PC-3 (cell line): ENCODE measurements around the gene SLC25A21. TPM values are rescaled to one million over a fixed set of nuclear protein-coding genes. Genes with fewer than 3 reads are reported as not detected.

Source experiments
- ATAC-seq: fragments of 200-7000 bp; cut with Tn5 transposase; 2 replicates; pipeline ENCODE4 v1.9.1; 2020; ENCODE audit warnings: mild to moderate bottlenecking, moderate library complexity
- BruUV-seq: library from RNA; stranded (reverse); fragments of 400-500 nt; replicated peaks from 2 replicates; lab custom pipeline; 2021; lab: Mats Ljungman, UMichigan
- CTCF ChIA-PET: fragments of 300-600 bp; sonication (Branson Sonifier 250); formaldehyde crosslinking; loops from one replicate; lab custom pipeline; 2022; ENCODE audit warnings: antibody characterized with exemption; lab: Charles Lee
- POLR2A ChIA-PET: fragments of 300-600 bp; sonication (Branson Sonifier 250); formaldehyde crosslinking; loops from one replicate; lab custom pipeline; 2022; ENCODE audit warnings: antibody characterized with exemption; ENCODE audit not compliant: unreplicated experiment; lab: Charles Lee
- DNase-seq: peaks from one replicate; pipeline ENCODE4 v3.0.0-alpha.2; 2015
- H2AFZ ChIP-seq: fragments of 300-600 bp; sonication (generic); 2 replicates; pipeline ENCODE4 v1.6.0; 2016; ENCODE audit warnings: antibody characterized with exemption, low read length
- H3F3A ChIP-seq: fragments of 300-600 bp; sonication (generic); one replicate; pipeline ENCODE4 v1.6.0; 2017; ENCODE audit warnings: antibody characterized with exemption, low read length, control low read depth, mild to moderate bottlenecking; ENCODE audit not compliant: unreplicated experiment
- H3K27ac ChIP-seq: fragments of 300-600 bp; sonication (generic); 2 replicates; pipeline ENCODE4 v1.5.1; 2016; ENCODE audit warnings: mild to moderate bottlenecking, low read length
- H3K27me3 ChIP-seq: fragments of 300-600 bp; sonication (generic); 2 replicates; pipeline ENCODE4 v1.6.1; 2016; ENCODE audit warnings: low read length, mixed read lengths
- H3K36me3 ChIP-seq: fragments of 300-600 bp; sonication (generic); 2 replicates; pipeline ENCODE4 v1.6.1; 2016; ENCODE audit warnings: low read depth, mixed run types, low read length, mixed read lengths
- H3K4me1 ChIP-seq: fragments of 300-600 bp; sonication (generic); 2 replicates; pipeline ENCODE4 v1.5.1; 2016; ENCODE audit warnings: low read length; ENCODE audit not compliant: insufficient read depth
- H3K4me2 ChIP-seq: fragments of 300-600 bp; sonication (generic); 2 replicates; pipeline ENCODE4 v1.6.0; 2016; ENCODE audit warnings: low read length
- H3K4me3 ChIP-seq: fragments of 300-600 bp; sonication (generic); 2 replicates; pipeline ENCODE4 v1.5.1; 2016; ENCODE audit warnings: mild to moderate bottlenecking, low read length, mixed read lengths
- H3K79me2 ChIP-seq: fragments of 300-600 bp; sonication (generic); 2 replicates; pipeline ENCODE4 v1.6.1; 2017; ENCODE audit warnings: low read length, mixed read lengths
- H3K9ac ChIP-seq: fragments of 300-600 bp; sonication (generic); 2 replicates; pipeline ENCODE4 v1.6.0; 2016; ENCODE audit warnings: mild to moderate bottlenecking, low read length
- H3K9me2 ChIP-seq: fragments of 300-600 bp; sonication (generic); replicated peaks from 2 replicates; pipeline ENCODE4 v1.6.1; 2016; ENCODE audit warnings: mixed run types, low read length, mixed read lengths
- H3K9me3 ChIP-seq: fragments of 300-600 bp; sonication (generic); 2 replicates; pipeline ENCODE4 v1.6.1; 2016; ENCODE audit warnings: low read length, mixed read lengths
- H4K20me1 ChIP-seq: fragments of 300-600 bp; sonication (generic); 2 replicates; pipeline ENCODE4 v1.6.1; 2016; ENCODE audit warnings: low read length, mixed read lengths
- EZH2 ChIP-seq: fragments of 300-600 bp; sonication (generic); IDR thresholded peaks from one replicate; pipeline ENCODE4 v1.6.1; 2017; ENCODE audit warnings: antibody characterized with exemption, mild to moderate bottlenecking, low read length; ENCODE audit not compliant: unreplicated experiment
- EZH2phosphoT487 ChIP-seq: fragments of 300-600 bp; sonication (generic); IDR thresholded peaks from 2 replicates; pipeline ENCODE4 v1.6.1; 2018; ENCODE audit warnings: mild to moderate bottlenecking, antibody characterized with exemption, low read length, borderline replicate concordance
- intact Hi-C: fragments of 100-400 bp; cut with micrococcal nuclease; formaldehyde crosslinking; loops from 2 replicates; pipeline ENCODE4 v1.9.0; 2023
- total RNA-seq: library from RNA; depleted of rRNA; stranded (reverse); fragments of >200 nt; gene quantifications from 2 replicates; pipeline ENCODE4 v1.2.3, GENCODE V29; 2014
- TF ChIP-seq, protein P1 (sequence below): fragments of 300-600 bp; sonication (generic); conservative IDR thresholded peaks from 2 replicates; pipeline ENCODE4 v1.5.1; 2017; ENCODE audit warnings: antibody characterized with exemption, low read depth, mild to moderate bottlenecking, low read length

Gene SLC25A21
- total RNA-seq, 1 experiment from 2014 or later, result 0.87 TPM

GRCh38 chr14:36938678-36939077 lies 233.7 kb downstream of the SLC25A21 start:
- Histone ChIP-seq H3K27ac (no peak overlapping the region), H3K9me2 (no peaks in the 10 kb centered on the region), H4K20me1 (no peaks in the 10 kb centered on the region), H3K9ac (no peak overlapping the region), H3F3A (no peaks in the 10 kb centered on the region), H2AFZ (no peak overlapping the region), H3K79me2 (no peaks in the 10 kb centered on the region), H3K27me3 (no peaks in the 10 kb centered on the region), H3K4me1 (peaks cover 33% of the 10 kb centered on the region), H3K36me3 (no peaks in the 10 kb centered on the region), H3K9me3 (no peaks in the 10 kb centered on the region), H3K4me2 (no peak overlapping the region), H3K4me3 (no peak overlapping the region)
- ChIA-PET CTCF (interaction anchor here (0.7 kb wide), 1 partner anchor 656 kb away, joined by 11 read pairs; no protein-coding TSS in a partner anchor), POLR2A (no interaction called here)
- intact Hi-C loops, result no loop called here
- BruUV-seq, result no TSS peak
- DNase-seq, result no peak
- no peak for TF ChIP-seq EZH2
- TF ChIP-seq, protein P1, sequence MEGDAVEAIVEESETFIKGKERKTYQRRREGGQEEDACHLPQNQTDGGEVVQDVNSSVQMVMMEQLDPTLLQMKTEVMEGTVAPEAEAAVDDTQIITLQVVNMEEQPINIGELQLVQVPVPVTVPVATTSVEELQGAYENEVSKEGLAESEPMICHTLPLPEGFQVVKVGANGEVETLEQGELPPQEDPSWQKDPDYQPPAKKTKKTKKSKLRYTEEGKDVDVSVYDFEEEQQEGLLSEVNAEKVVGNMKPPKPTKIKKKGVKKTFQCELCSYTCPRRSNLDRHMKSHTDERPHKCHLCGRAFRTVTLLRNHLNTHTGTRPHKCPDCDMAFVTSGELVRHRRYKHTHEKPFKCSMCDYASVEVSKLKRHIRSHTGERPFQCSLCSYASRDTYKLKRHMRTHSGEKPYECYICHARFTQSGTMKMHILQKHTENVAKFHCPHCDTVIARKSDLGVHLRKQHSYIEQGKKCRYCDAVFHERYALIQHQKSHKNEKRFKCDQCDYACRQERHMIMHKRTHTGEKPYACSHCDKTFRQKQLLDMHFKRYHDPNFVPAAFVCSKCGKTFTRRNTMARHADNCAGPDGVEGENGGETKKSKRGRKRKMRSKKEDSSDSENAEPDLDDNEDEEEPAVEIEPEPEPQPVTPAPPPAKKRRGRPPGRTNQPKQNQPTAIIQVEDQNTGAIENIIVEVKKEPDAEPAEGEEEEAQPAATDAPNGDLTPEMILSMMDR, result no peak
- TF ChIP-seq EZH2phosphoT487, result no peak
- no peak for ATAC-seq

DNA sequence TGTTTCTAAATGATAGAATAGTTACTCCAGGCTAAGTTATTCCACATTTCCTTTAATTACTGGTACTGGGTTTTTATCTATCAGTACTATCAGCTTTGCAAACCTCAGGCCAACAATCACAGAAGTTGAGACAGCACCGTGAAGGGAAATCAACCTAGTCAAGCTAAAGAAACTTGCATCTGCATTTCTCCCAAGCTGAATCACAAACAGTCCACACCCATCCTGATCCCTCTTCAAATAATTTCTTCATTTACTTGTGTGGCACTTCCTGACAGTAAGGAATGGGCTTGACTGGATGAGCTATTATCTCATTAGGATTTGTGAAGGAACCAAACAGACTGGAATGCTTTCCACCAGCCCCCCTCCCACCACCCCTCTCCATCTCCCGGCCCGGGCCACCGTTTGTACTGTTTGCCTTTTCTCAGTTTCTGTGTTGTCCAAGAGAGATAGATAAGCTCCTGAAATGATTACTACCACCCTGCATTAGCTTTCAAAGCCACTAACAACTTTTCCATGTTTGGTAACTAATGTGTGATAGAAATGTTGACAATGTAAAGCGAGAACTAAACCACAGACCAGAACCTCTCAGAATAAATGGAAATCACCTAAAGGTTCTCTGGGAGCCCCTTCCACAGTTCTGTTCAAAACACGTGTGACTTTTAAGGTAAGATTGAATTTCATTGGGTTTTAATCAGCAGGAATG lies 236.3 kb downstream of the SLC25A21 start:
- CTCF ChIA-PET, result interaction anchor here (0.7 to 1.3 kb wide), 3 partner anchors 181 to 279 kb away, joined by 3 to 8 read pairs (median 5); no protein-coding TSS in a partner anchor
- no TSS peak for BruUV-seq

More for the DNA sequence above, 236.3 kb downstream of the SLC25A21 start:
- POLR2A ChIA-PET, result no interaction called here
- ATAC-seq (peak; percentile 96), DNase-seq (peak; percentile 80)
- Histone ChIP-seq H3K4me1 (peaks cover 19% of the 10 kb centered on the region), H3K9ac (no peak overlapping the region), H3K27ac (0 out of 2 replicates have a peak overlapping the region, but pooled peaks have one; percentile 6), H2AFZ (peak overlapping the region; percentile 57), H3K9me3 (no peaks in the 10 kb centered on the region), H3K4me3 (no peak overlapping the region), H3K36me3 (no peaks in the 10 kb centered on the region), H3K4me2 (peak overlapping the region; percentile 47), H3K27me3 (no peaks in the 10 kb centered on the region), H3K9me2 (no peaks in the 10 kb centered on the region), H3F3A (no peaks in the 10 kb centered on the region), H4K20me1 (no peaks in the 10 kb centered on the region), H3K79me2 (no peaks in the 10 kb centered on the region)
- intact Hi-C loops, result loop anchor here (2.0 kb wide), 1 partner anchor 15 kb away; no protein-coding TSS in a partner anchor
- TF ChIP-seq EZH2phosphoT487, result no peak
- TF ChIP-seq EZH2, result no peak
- TF ChIP-seq, protein P1, result no peak
